ENCODE data around the gene PIKFYVE. TPM values are rescaled to one million over a fixed set of nuclear protein-coding genes. Genes with fewer than 3 reads are reported as not detected.
"Not testable (repeated sequence)": the region's sequence is repeated elsewhere in the genome, so short reads cannot be mapped to it uniquely, and the experiment has no call there.

Gene PIKFYVE
- total RNA-seq, 1 donor from 2014 or later = 46.9 TPM

DNA sequence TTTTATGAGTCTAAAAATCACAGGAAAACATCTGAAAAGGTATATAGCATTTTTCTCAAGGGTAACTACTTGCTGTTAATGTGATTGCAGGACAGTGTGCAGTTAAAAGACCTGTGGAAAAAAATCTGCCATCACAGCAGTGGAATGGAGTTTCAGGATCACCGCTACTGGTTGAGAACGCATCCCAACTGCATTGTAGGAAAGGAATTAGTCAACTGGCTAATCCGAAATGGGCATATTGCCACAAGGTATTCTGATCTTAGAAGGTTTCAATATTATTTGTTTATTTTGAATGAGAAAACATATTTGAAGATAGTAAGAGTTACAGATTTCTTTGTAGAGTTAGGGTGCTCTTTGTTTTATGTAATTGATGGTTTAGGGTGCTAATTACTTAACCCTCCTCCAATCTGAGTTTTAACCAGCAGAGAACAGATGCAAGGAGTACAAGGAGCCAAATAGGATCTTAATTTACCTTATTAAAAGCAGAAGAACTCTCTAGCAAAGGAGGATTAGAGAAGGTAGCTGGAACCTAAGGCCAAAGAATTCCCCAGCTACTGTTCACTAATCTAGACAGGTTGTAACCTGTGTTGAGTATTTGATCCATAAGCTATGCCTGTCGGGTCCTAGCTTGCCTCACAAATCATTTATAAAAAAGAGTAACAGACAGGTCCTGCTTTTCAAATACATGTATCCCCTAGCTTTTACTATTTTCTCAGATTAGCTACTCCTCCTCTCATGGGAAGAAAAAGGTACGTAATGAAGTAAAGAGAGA lies 35.0 kb downstream of the PIKFYVE start:
- no peak for FAIRE-seq

DNA sequence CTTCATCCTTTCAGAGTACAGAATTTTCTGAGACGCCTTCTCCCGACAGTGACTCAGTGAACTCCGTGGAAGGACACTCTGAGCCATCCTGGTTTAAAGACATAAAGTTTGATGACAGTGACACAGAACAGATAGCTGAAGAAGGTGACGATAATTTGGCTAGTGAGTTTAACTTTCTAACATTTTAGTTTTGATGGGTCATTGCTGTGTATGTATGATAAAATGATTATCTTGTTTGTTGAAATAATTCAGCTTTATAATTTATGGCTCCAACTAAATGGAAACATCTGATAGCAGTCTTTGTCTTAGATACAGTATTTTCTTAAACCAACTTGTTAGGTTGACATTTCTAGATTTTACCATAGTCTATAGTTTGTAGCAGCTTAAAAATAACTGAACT lies 38.1 kb downstream of the PIKFYVE start:
- FAIRE-seq = no peak
- no peak for DNase-seq (ENCODE audit: low spot score in 2 of 2)

More for the DNA sequence above, 35.0 kb downstream of the PIKFYVE start:
- DNase-seq (ENCODE audit: low spot score in 2 of 2) = no peak

DNA sequence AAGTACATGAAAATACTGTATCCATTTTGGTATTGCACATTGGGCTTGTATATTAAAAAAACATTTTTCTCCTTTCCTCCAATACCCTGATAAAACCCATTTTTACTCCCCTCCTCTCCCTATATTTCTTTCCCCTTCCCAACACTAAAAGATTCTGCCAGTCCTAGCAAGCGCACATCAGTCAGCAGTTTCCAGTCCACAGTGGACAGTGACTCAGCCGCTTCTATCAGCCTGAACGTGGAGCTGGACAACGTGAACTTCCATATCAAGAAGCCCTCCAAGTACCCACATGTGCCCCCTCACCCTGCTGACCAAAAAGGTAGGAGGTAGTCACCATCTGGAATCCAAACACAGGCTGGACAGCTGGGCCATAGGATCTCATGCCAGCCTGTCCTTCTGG lies 38.6 kb downstream of the PIKFYVE start:
- DNase-seq (ENCODE audit: low spot score in 2 of 2) = no peak
- no peak for FAIRE-seq

DNA sequence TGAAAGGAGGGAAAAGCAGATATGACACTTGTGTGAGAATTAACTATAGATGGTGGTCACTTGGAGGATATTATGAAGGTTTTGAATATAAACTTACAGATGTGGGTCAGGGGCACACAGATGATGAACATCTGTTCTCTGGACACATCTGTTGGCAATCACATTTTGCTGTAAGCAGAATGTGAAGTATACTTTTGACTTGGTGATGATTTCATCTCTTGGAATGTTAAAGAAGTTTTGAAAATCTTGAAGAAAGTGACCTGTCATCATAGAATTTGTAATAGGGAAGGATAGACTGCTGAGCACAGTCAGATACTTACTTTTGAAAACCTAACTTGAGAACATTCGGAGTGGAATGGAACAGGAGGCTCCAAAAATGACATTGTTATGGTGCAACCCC lies 40.2 kb downstream of the PIKFYVE start:
- DNase-seq (ENCODE audit: low spot score in 2 of 2) = no peak
- FAIRE-seq = no peak

- FAIRE-seq (no peak), DNase-seq (ENCODE audit: low spot score in 2 of 2) (no peak)
These were observed 45.3 kb downstream of the PIKFYVE start for GRCh38 chr2:208311321-208311720.

GRCh38 chr2:208311954-208312353 lies 45.9 kb downstream of the PIKFYVE start:
- FAIRE-seq = no peak

DNA sequence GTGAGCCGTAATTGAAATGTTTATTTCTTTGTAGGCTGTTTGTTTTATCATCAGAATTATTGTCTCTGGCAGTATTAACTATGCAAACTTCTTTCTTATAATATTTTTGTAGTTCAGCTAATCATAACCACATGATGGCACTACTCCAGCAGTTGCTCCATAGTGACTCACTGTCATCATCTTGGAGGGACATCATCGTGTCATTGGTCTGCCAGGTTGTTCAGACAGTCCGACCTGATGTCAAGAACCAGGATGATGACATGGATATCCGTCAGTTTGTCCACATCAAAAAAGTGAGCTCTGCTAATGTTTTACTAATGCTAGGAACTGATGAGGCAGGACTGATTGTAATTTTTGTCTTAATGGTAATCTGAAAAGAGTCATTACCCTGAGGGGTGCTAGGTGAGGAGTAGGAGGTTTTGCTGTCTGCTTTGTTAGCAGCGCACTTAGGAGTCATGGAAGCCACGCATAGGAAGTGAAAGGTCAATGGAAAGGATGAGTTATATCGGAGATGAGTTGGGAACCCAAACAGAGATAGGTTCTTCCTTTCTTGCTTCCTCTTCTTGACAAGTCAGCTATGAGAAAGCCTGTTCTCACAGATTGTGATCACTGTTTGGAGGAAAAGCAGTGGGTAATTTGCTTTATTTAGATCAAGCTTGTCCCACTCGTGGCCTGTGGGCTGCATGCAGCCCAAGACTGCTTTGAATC lies 49.2 kb downstream of the PIKFYVE start:
- no peak for DNase-seq (ENCODE audit: low spot score in 2 of 2)
- FAIRE-seq = no peak

More at GRCh38 chr2:208311954-208312353, 45.9 kb downstream of the PIKFYVE start:
- peak in 1 of 2 donors; percentile 5 for DNase-seq (ENCODE audit: low spot score in 2 of 2)

DNA sequence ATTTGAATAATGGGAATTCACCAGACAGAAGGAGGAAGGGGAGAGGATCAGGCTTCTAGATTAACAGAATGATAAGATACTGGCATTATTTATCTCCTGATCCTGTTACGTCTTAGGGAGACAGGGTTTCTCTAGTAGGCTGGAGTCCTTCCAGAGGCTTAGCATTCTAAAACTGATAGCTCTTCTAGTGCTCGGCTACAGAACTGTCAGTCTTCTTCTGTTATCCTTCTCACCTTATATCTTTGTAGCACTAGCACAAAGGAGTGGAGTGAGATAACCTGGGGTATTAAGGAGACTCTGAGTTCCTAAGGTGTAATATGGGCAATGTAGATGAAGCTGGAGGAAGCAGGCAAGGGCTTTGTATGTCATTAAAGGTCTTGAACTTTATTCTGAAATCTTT lies 52.1 kb downstream of the PIKFYVE start:
- FAIRE-seq (no peak), DNase-seq (ENCODE audit: low spot score in 2 of 2) (no peak)

- no peak for FAIRE-seq
- DNase-seq (ENCODE audit: low spot score in 2 of 2) = no peak
These were observed 53.3 kb downstream of the PIKFYVE start for GRCh38 chr2:208319391-208319790.

DNA sequence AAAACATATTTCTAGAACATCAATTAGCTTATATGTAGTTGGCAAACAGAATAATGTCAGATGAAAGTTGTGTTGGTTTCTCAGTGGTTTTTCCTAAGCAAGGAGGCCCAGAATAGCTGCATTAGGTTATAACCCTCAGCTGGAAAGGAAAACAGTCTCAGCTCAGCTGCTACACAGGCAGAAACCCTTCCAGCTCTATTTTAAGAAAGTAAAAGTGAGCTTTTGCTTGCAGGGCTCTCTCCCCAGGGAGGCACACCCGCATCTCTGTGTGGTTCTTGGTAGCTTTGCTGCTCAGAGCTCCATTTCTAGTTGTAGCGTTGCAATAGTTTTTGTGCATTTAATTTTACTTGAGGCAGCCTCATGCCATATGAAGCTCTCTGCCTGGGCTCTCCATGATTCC lies 54.6 kb downstream of the PIKFYVE start:
- DNase-seq (ENCODE audit: low spot score in 2 of 2) = peak in 1 of 2 donors; percentile 12
- FAIRE-seq = no peak

GRCh38 chr2:208326016-208326415 lies 60.0 kb downstream of the PIKFYVE start:
- DNase-seq (ENCODE audit: low spot score in 2 of 2) = peak; percentile 4 to 18
- FAIRE-seq = no peak

DNA sequence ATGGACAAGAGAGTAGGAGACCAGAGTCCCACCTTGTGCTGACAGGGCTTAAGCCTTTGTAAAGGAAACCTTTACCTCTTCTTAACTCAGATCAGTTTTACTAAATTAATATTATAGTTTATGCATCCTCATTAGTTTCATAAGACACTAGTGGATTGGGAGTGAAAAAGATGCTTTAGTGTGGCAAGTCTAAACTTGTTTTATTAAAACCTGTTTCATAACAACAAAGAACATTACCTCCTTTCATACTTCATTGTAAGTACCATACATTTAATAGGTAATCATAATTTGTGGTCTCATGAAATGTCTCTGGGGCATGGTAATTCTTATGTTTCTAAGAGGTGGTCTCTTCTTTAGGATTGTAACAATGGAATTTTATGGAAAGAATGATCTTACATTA lies 63.4 kb downstream of the PIKFYVE start:
- FAIRE-seq = no peak
- DNase-seq (ENCODE audit: low spot score in 2 of 2) = no peak

DNA sequence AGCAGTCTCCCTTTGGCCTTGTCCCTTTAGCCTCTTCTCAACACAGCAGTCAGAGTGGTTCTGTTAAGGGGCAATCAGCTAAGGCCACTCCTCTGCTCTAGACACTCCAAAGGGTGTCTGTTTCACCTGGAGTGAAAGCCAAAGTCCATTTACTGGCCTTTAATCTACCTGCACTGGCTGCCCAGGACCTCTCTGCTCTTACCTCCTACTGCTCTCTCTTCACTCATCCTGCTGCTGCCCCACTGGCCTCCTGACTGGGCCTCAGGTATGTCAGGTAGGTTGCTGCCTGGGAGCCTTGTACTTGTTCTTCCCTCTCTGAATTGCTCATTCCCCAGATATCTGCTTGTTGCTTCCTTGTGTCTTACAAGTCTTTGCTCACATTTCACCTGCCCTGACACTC lies 68.2 kb downstream of the PIKFYVE start:
- no peak for FAIRE-seq
- DNase-seq (ENCODE audit: low spot score in 2 of 2) = no peak

DNA sequence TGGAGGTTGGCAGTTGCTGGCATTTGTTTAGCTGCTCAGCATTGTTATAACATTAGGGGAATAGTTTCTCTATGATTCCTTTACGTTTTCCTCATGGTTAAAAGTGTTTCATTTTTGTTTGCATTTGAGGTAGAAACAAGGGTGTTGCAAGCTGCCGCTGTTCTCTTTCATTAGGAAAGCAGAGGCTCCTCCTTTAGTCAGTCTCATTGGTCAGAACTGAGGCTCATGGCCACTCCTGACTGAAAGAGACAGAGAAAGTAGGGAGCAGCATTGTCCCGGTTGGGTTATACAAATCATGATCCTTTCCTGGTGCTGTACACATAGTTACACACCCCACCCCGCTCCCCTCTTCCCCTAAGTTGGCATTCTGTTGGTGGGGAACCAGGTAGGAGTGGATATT lies 80.7 kb downstream of the PIKFYVE start:
- DNase-seq (ENCODE audit: low spot score in 2 of 2) (no peak), FAIRE-seq (no peak)

DNA sequence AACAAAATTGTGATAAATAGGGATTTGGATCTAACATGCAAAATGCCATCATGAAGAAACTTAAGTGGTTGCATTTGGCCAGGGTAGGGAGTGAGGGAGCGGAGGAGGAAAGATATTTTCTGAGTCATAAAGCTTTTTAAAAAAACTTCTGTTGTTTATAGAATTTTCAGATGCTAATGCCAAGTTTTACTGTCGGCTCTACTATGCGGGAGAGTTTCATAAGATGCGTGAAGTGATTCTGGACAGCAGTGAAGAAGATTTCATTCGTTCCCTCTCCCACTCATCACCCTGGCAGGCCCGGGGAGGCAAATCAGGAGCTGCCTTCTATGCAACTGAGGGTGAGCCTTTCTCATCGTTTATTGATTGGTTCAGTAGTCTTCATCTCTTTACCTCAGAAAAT lies 84.6 kb downstream of the PIKFYVE start:
- DNase-seq (ENCODE audit: low spot score in 2 of 2) (no peak), FAIRE-seq (no peak)

GRCh38 chr2:208352644-208353567 lies 86.9 kb downstream of the PIKFYVE start:
- FAIRE-seq (no peak), DNase-seq (ENCODE audit: low spot score in 2 of 2) (no peak)

- no peak for DNase-seq (ENCODE audit: low spot score in 2 of 2)
- FAIRE-seq = no peak
These were observed 88.9 kb downstream of the PIKFYVE start for GRCh38 chr2:208354964-208355381.

DNA sequence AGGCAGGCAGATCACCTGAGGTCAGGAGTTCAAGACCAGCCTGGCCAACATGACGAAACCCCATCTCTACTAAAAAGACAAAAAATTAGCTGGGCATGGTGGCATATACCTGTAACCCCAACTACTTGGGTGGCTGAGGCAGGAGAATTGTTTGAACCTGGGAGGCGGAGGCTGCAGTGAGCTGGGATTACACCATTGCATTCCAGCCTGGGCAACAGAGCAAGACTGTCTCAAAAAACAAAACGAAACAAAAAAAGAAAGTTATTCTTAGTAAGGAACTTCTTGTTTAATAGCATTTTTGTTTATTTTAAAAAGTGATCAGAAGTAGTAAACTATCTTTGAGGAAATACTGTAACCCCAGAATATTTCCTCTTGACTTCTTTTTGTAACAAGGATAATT lies 90.4 kb downstream of the PIKFYVE start:
- not testable (repeated sequence) for FAIRE-seq; DNase-seq (ENCODE audit: low spot score in 2 of 2)

DNA sequence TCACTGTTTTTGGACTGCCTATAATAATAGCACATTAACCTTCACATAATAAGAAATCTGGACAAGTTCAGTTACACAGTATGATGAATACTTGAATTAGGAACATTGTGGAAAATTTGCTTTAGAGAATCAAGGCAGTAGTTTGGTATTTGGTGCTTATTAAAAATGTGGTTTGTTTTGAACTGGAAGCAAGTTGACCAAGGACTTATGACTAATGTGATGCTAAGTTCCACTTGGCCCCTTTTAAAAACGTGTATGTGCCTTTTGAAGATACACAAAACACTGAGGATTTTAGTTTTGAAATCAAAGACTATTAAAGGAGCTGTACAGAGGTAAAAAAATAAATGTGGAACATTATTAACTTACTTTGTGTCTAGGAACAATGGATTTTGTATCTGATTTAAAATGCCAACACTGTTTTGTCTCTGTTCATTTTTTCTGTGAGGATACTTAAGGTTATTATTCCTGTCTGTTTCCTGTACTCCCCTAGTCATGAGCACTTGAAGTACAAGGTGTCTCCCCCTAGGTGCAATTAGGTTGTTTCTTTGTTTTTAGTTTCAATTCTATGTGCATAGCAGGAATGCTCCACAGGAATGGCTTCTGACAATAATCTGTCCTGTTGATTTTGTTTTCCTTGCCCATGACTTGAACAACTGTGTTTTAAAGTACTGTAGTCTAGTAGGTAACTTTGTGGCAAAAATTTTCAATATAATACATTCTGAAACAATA lies 91.0 kb downstream of the PIKFYVE start:
- FAIRE-seq (no peak), DNase-seq (ENCODE audit: low spot score in 2 of 2) (no peak)

Measured in frontal cortex (tissue), 4 donors.